Adrenal gland (tissue), 5 donors: ENCODE results near the gene KRTAP5-11.

Experiments
- CTCF ChIP-seq, 6 experiments: fragments of 450-650 bp in 4 of 6; fragments of 200-600 bp in 2 of 6; sonication (generic) in 1 of 6; IDR thresholded peaks; 1 replicate in 5 of 6; 2 replicates in 1 of 6; pipeline versions ENCODE4 v1.5.1 to v1.8.0; 2016 to 2021; ENCODE audit warnings: antibody characterized with exemption in 6 of 6, mild to moderate bottlenecking in 2 of 6, moderate library complexity in 1 of 6
- POLR2A ChIP-seq, 2 donors: fragments of 450-650 bp; IDR thresholded peaks; one replicate each; pipeline ENCODE4 v1.6.1; 2017; ENCODE audit warnings: antibody characterized with exemption in 2 of 2, mild to moderate bottlenecking in 2 of 2, moderate library complexity in 1 of 2
- donor health status: DM: no; HTN: no; CAD: no.

- TF ChIP-seq CTCF (IDR thresholded peaks at IDR 0.05) (no peak), POLR2A (IDR thresholded peaks at IDR 0.05) (no peak)
Measured at GRCh38 chr11:71535825-71536224, 46.9 kb downstream of the KRTAP5-11 start.
